H1 (cell line): ENCODE results near the gene OCIAD1. TPM values are rescaled to one million over a fixed set of nuclear protein-coding genes. Genes with fewer than 3 reads are reported as not detected.

Source experiments
- CTCF ChIP-seq, 3 experiments: IDR thresholded peaks; 1 replicate in 2 of 3; 2 replicates in 1 of 3; pipeline versions ENCODE4 v1.5.1 to v1.6.1; 2011; ENCODE audit warnings: low read length in 3 of 3, mild to moderate bottlenecking in 3 of 3, inconsistent platforms in 2 of 3, low read depth in 1 of 3, moderate library complexity in 1 of 3; ENCODE audit not compliant: insufficient read depth in 1 of 3; ENCODE audit errors: control extremely low read depth in 1 of 3
- MAX ChIP-seq: IDR thresholded peaks from 2 replicates; pipeline ENCODE4 v1.6.1; 2012; ENCODE audit warnings: inconsistent platforms
- PHF8 ChIP-seq: fragments of 200-600 bp; sonication (generic); conservative IDR thresholded peaks from 2 replicates; pipeline ENCODE4 v1.7.1; 2012; ENCODE audit warnings: low read depth, mild to moderate bottlenecking, inconsistent platforms, low read length, moderate library complexity
- polyA plus RNA-seq, 7 experiments: library from polyadenylated mRNA; depleted of rRNA in 3 of 7; stranded (reverse) in 5 of 7; unstranded in 2 of 7; fragments of >200 nt in 5 of 7; fragments of 200-250 nt in 2 of 7; gene quantifications; 1 replicate in 5 of 7; 2 replicates in 1 of 7; 4 replicates in 1 of 7; pipeline versions ENCODE4 v1.2.1 to v1.2.3, GENCODE V29; 2011 to 2013; ENCODE audit warnings: missing spikeins in 2 of 7, mixed read lengths in 2 of 7
- total RNA-seq: library from RNA; stranded (reverse); fragmentation: NEBNext Ultra II Directional; extraction: Animal tissue kit (Norgen Biotek cat#: 25700); gene quantifications from 2 replicates; pipeline ENCODE4 v1.2.1, GENCODE V29; 2021

Gene OCIAD1
- total and polyA plus RNA-seq, 2 of the 8 experiments (the other 6 are each of a cell fraction or from before 2014, with no cell fraction given), result 79.9 to 163 TPM

DNA sequence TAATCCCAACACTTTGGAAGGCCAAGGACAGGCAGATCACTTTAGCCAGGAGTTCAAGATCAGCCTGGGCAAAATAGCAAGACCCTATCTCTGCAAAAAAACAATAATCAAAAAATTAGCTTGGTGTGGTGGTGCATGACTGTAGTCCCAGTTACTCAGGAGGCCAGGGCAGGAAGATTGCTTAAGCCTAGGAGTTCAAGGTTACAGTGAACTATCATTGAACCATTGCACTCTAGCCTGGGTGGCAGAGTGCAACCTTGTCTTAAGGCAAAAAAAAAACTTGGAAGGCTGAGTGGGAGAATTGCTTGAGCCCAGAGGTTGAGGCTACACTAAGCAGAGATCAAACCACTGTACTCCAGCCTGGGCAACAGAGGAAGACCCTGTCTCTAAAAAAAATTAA is 45.6 kb upstream of the OCIAD1 start (continued):
- TF ChIP-seq CTCF (IDR thresholded peaks at IDR 0.05; ENCODE audit: control extremely low read depth in 1 of 3, insufficient read depth in 1 of 3, low read depth in 1 of 3, low read length in 3 of 3), result no peak
- TF ChIP-seq MAX, result no peak
- no peak for TF ChIP-seq PHF8
- TF ChIP-seq, all 59 proteins: peak for 0
